Heart left ventricle (tissue), 16 donors: ENCODE measurements around the gene AFAP1L2. TPM values are rescaled to one million over a fixed set of nuclear protein-coding genes. Genes with fewer than 3 reads are reported as not detected.

Experiments used
- ATAC-seq, 4 donors: fragments of 200-7000 bp; cut with Tn5 transposase; one replicate each; pipeline ENCODE4 v1.9.1; 2020 to 2022; ENCODE audit warnings: moderate library complexity in 4 of 4, mild to moderate bottlenecking in 3 of 4, moderate number of reproducible peaks in 1 of 4
- DNase-seq, 5 donors: peaks; one replicate each; pipeline ENCODE4 v3.0.0-alpha.2; 2020
- H3K27ac ChIP-seq, 12 donors: fragments of 200-600 bp; sonication (generic) in 4 of 12; one replicate each; pipeline versions ENCODE4 v1.5.0 to v1.8.0; 2016 to 2022; ENCODE audit warnings: mild to moderate bottlenecking in 2 of 12
- H3K27me3 ChIP-seq, 9 donors: fragments of 200-600 bp; sonication (generic) in 2 of 9; one replicate each; pipeline versions ENCODE4 v1.5.1 to v1.8.0; 2016 to 2022; ENCODE audit warnings: mild to moderate bottlenecking in 3 of 9
- H3K36me3 ChIP-seq, 9 donors: fragments of 200-600 bp; sonication (generic) in 2 of 9; one replicate each; pipeline versions ENCODE4 v1.5.0 to v1.8.0; 2018 to 2022; ENCODE audit warnings: mild to moderate bottlenecking in 2 of 9
- H3K4me1 ChIP-seq, 12 donors: fragments of 200-600 bp; sonication (generic) in 4 of 12; one replicate each; pipeline versions ENCODE4 v1.5.0 to v1.8.0; 2016 to 2022; ENCODE audit warnings: mild to moderate bottlenecking in 3 of 12
- H3K4me3 ChIP-seq, 12 donors: fragments of 200-600 bp; sonication (generic) in 4 of 12; one replicate each; pipeline versions ENCODE4 v1.5.0 to v1.8.0; 2017 to 2022; ENCODE audit warnings: mild to moderate bottlenecking in 9 of 12, moderate library complexity in 4 of 12
- H3K9me3 ChIP-seq, 12 donors: fragments of 200-600 bp; sonication (generic) in 4 of 12; one replicate each; pipeline versions ENCODE4 v1.5.0 to v1.8.0; 2016 to 2022; ENCODE audit warnings: mild to moderate bottlenecking in 1 of 12
- POLR2A ChIP-seq, 2 donors: fragments of 450-650 bp; IDR thresholded peaks; one replicate each; pipeline ENCODE4 v1.6.1; 2017; ENCODE audit warnings: antibody characterized with exemption in 2 of 2, mild to moderate bottlenecking in 2 of 2, moderate library complexity in 2 of 2
- WGBS, 4 donors: extraction: QIAGEN DNeasy Blood & Tissue Kit in 2 of 4; methylation state at CpG; one replicate each; pipeline versions ENCODE4 v1.1.5 to v1.1.7; 2013 to 2018; 5-methylcytosine and 5-hydroxymethylcytosine counted together
- intact Hi-C, 10 donors: fragments of 100-400 bp; cut with DNase I; formaldehyde crosslinking; loops; one replicate each; pipeline versions ENCODE4 v1.11.1 to v1.14.2; 2022
- polyA plus RNA-seq, 2 donors: library from polyadenylated mRNA; stranded (reverse); fragments of 200-250 nt; gene quantifications; one replicate each; pipeline ENCODE4 v1.2.3, GENCODE V29; 2013
- total RNA-seq, 9 donors: library from RNA; depleted of rRNA in 2 of 9; stranded (reverse); fragments of >200 nt in 2 of 9; fragmentation: NEBNext Ultra II Directional in 3 of 9; extraction: Animal tissue kit (Norgen Biotek cat#: 25700) in 3 of 9; gene quantifications; one replicate each; pipeline versions ENCODE4 v1.1.0 to v1.2.4, GENCODE V29; 2016 to 2023
- TF ChIP-seq, protein P1 (sequence below), 12 donors: fragments of 200-600 bp; sonication (generic) in 4 of 12; IDR thresholded peaks; one replicate each; pipeline versions ENCODE4 v1.5.0 to v1.8.0; 2018 to 2022; ENCODE audit warnings: antibody characterized with exemption in 12 of 12, mild to moderate bottlenecking in 5 of 12
- donor health status: ischemic (EF 13 %, LVEDD 7.1; RV severe dilation, severe dysfunction).
- donor health status: healthy with polysubstance abuse.
- donor health status: DM: no; HTN: yes; CAD: no.
- donor health status: DM: no; HTN: no; CAD: no.
- donor health status: ischemic (EF 25% LVEDD 6.9; RV normal size, moderate dysfunction).
- donor health status: ischemic (EF 25% LVEDD 5.7; RV mildly dilated, moderate dysfunction).
- donor health status: healthy.
- donor health status: DM: yes; HTN: yes; CAD: no.
- donor health status: ischemic (EF 35%, LVEDD 5.7; RV mildly dilated, moderate dysfunction).
- donor health status: nonischemic (EF 11% LVEDD 7.7; RV severe dilation, severe dysfunction).
- donor health status: DM: yes; HTN: yes; CAD: no.
- donor health status: PGD.
- donor health status: ischemic (EF 29% LVEDD 5.4; RV normal size, mild dysfunction).
- donor health status: nonischemic (EF 23%, LVEDD 6.1; RV moderate dilation, normal function).

AFAP1L2 gene
- total and polyA plus RNA-seq, 11 donors: 2.8 to 8.2 (median 4.3) TPM

DNA sequence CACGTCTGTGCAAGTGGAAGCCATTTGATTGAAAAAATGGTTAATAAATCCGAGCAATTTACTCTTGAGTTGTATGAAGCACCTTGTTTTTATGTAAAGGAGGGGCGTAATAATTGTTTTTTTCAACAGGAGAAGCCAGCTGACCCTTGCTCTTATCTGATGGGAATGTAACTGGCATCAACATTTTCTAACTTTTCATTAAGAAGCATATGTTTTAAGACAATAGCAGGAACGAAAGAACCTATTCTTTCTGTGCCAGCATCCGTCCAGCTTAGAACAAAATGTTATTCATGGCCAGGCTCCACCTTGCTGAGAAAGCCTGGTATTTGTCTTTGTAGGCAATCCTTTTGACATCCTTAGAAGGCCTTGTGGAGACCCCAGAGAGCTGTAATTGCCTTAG is 22.2 kb upstream of the AFAP1L2 start:
- Histone ChIP-seq H3K36me3 (peaks cover 0 to 19% (median 0%) of the 10 kb centered on the region in 9 donors), H3K4me3 (no peak overlapping the region), H3K27me3 (no peaks in the 10 kb centered on the region), H3K4me1 (peaks cover 0 to 30% (median 13%) of the 10 kb centered on the region in 12 donors), H3K9me3 (no peaks in the 10 kb centered on the region), H3K27ac (peak overlapping the region in 10 of 12 donors; percentile 24 to 77 (median 50))
- DNase-seq: no peak
- WGBS, 4 donors: 41 to 59% (median 49%) methylated on average over 5 of the region's 5 CpGs
- TF ChIP-seq POLR2A (IDR thresholded peaks at IDR 0.05): no peak
- TF ChIP-seq, protein P1, sequence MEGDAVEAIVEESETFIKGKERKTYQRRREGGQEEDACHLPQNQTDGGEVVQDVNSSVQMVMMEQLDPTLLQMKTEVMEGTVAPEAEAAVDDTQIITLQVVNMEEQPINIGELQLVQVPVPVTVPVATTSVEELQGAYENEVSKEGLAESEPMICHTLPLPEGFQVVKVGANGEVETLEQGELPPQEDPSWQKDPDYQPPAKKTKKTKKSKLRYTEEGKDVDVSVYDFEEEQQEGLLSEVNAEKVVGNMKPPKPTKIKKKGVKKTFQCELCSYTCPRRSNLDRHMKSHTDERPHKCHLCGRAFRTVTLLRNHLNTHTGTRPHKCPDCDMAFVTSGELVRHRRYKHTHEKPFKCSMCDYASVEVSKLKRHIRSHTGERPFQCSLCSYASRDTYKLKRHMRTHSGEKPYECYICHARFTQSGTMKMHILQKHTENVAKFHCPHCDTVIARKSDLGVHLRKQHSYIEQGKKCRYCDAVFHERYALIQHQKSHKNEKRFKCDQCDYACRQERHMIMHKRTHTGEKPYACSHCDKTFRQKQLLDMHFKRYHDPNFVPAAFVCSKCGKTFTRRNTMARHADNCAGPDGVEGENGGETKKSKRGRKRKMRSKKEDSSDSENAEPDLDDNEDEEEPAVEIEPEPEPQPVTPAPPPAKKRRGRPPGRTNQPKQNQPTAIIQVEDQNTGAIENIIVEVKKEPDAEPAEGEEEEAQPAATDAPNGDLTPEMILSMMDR (IDR thresholded peaks at IDR 0.05): no peak
- intact Hi-C loops: loop anchor here in 3 of 10 donors (5.0 kb wide), 1 partner anchor 124 kb away; no protein-coding TSS in a partner anchor
- peak in 2 of 4 donors; percentile 1 to 8 for ATAC-seq

DNA sequence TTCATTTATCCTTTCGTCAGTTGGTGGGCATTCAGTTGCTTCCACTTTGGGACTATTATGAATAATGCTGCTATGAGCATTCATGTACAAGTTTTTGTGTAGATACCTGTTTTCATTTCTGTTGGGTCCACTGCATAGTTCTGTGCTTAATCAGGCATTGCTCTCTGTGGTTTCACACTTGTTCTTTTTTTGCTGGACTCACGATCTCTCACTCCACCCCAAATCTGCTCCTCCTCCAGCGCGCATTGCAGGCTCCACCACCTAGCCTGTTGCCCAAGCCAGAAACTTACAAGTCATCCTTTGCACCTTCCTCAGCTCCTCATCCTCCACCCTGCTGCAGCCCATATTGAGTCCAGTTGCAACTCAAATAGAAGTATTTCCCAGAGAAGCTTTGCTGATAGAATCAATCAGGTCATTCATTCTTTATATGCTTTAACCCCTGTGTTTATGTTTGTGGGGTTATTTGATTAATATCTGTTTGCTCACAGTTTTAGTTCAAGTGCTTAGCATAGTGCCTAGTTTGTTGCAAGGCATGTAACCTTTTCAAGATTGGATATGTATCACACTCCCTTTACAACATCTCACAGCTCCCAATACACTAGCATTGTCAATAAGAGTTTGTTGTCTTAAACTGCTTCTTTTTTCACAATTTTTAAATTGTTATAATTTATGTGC is 16.6 kb upstream of the AFAP1L2 start:
- no peak for DNase-seq
- 89 to 96% (median 91%) methylated on average over 4 of the region's 4 CpGs for WGBS, 4 donors
- Histone ChIP-seq H3K36me3 (no peaks in the 10 kb centered on the region), H3K4me1 (peaks cover 0 to 5% (median 0%) of the 10 kb centered on the region in 12 donors), H3K27me3 (no peaks in the 10 kb centered on the region), H3K4me3 (no peak overlapping the region), H3K9me3 (no peaks in the 10 kb centered on the region), H3K27ac (no peak overlapping the region)
- intact Hi-C loops: loop anchor here in 1 of 10 donors (5.0 kb wide), 1 partner anchor 119 kb away; no protein-coding TSS in a partner anchor
- no peak for ATAC-seq
- TF ChIP-seq POLR2A (IDR thresholded peaks at IDR 0.05): no peak
- TF ChIP-seq, protein P1 (IDR thresholded peaks at IDR 0.05): no peak

DNA sequence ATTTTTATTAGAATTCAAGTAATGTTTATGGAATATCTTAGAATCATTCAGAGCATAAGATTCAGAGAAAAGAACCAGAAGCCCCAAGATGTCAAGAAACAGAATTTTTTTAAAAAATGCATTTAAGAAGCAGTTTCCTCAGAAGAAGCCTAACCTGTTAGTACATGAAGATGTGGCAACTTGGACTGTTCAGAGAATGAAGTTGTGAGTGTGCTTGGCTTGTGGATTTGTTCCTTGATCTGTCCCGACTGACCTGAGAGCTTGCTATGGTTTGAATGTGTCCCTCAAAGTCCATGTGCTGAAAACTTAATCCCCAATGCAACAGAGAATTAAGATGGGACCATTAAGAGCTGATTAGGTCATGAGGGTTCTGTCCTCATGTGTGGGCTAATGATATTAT is 13.8 kb upstream of the AFAP1L2 start:
- H3K4me1 ChIP-seq: peaks cover 0 to 7% (median 6%) of the 10 kb centered on the region in 12 donors
- no peaks in the 10 kb centered on the region for H3K9me3 ChIP-seq
- DNase-seq (no peak), ATAC-seq (no peak)
- H3K27me3 ChIP-seq: no peaks in the 10 kb centered on the region
- no peak overlapping the region for H3K4me3 ChIP-seq
- 46 to 80% (median 68%) methylated on average over 1 of the region's 1 CpG for WGBS, 4 donors
- TF ChIP-seq, protein P1 (IDR thresholded peaks at IDR 0.05): no peak
- no peak for TF ChIP-seq POLR2A (IDR thresholded peaks at IDR 0.05)
- intact Hi-C loops: no loop called here
- no peak overlapping the region for H3K27ac ChIP-seq
- H3K36me3 ChIP-seq: no peaks in the 10 kb centered on the region

DNA sequence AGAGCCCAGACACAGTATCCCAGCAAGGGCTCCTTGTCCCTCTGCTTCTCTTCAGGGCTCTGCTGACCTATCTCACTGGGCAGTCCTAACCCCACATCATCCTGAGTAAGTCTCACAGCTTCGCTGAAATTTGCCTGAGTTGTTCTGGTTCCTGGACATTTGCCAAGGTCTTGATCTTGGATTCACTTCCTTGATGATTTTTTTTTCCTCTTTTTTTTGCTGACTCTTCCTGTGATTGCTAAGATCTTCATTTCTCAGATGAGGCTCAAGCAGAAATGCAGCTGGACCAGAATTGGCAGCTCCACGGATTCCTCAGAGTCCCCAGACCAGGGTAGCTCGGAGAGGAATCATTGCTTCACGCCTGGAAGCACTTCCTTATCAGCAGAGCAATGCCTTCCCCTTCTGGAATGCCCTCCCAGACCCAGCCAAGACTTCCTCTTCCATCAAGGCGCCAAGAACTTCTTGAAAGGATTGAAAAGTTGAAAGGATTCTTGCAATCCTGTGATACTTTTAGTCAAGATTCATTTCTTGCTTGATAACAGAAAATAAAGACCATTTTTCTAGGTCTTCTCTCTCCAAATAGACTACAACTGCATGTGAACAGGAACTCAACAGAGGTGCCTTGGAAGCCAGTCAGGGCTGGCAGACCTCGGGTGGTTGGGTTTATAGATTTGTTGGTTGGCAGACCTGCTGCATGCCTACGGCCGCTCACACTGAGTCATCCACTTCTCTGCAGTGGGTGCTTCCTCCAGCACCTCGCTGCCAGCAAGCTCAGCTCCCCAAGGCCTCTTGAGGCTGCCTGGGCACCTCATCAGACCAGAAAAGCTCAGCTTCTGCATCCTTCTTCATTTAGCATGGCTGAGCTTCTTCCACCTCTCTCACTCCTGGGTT is 8.8 kb upstream of the AFAP1L2 start:
- no peaks in the 10 kb centered on the region for H3K9me3 ChIP-seq
- WGBS, 4 donors: 16 to 23% (median 19%) methylated on average over 9 of the region's 9 CpGs
- intact Hi-C loops: loop anchor here in 1 of 10 donors (5.0 kb wide), 1 partner anchor 106 kb away; no protein-coding TSS in a partner anchor
- ATAC-seq (peak; percentile 84 to 95 (median 94)), DNase-seq (peak; percentile 44 to 82 (median 68))
- TF ChIP-seq, protein P1 (IDR thresholded peaks at IDR 0.05): no peak
- no peak for TF ChIP-seq POLR2A (IDR thresholded peaks at IDR 0.05)
- peak overlapping the region in 5 of 12 donors; percentile 6 to 50 (median 25) for H3K27ac ChIP-seq
- H3K36me3 ChIP-seq: no peaks in the 10 kb centered on the region
- no peak overlapping the region for H3K4me3 ChIP-seq
- H3K27me3 ChIP-seq: no peaks in the 10 kb centered on the region
- H3K4me1 ChIP-seq: peaks cover 0 to 22% (median 13%) of the 10 kb centered on the region in 12 donors
